NCI-H1436 treated with DMSO at 0.1 percent for 48 hours (cell line): Measurements from ENCODE around the gene TMEM184A.

Source experiments
- DNase-seq: peaks from one replicate; lab custom pipeline; 2025; lab: John Stamatoyannopoulos, UW

The TMEM184A gene

DNA sequence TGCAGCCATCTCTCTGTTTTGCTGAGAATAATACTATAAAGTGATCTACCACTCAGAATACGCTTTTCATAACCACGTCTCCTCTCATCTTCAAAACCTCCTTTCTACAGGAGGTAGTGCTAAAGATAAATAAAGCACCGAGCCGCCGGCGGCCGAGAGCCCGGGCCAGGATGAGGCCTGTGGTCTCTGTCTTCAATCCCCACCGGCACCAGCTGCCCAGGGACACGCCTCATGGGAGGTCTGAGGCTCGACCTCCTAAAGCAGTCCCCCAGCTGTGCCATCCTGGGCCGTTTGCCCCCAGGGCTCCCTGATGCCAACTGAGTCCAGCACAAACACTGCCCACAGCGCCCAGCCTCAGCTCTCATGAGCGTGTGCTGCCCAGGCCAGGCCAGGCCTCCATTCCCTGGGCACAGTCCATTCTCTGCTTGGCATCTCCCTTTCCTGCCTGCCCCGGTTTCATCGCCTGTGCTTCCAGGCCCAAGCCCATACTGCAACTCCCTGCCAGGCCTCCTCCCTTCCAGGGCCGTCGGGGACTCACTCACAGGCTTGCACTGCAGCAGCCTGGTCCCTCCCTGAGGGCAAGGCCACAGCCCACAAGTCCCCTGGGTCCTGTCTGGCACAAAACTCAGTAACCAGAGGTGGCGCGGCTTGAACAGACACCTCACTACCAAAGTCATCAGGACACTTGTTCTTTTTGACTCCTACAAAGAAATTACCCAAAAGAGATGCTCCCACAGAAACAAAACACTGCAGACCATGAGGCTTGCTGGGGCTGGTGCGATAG lies 54.3 kb downstream of the TMEM184A start:
- no peak for DNase-seq

- no peak for DNase-seq
Observed at GRCh38 chr7:1500064-1500807, 55.8 kb downstream of the TMEM184A start.

GRCh38 chr7:1499367-1500029 lies 56.5 kb downstream of the TMEM184A start:
- no peak for DNase-seq

DNA sequence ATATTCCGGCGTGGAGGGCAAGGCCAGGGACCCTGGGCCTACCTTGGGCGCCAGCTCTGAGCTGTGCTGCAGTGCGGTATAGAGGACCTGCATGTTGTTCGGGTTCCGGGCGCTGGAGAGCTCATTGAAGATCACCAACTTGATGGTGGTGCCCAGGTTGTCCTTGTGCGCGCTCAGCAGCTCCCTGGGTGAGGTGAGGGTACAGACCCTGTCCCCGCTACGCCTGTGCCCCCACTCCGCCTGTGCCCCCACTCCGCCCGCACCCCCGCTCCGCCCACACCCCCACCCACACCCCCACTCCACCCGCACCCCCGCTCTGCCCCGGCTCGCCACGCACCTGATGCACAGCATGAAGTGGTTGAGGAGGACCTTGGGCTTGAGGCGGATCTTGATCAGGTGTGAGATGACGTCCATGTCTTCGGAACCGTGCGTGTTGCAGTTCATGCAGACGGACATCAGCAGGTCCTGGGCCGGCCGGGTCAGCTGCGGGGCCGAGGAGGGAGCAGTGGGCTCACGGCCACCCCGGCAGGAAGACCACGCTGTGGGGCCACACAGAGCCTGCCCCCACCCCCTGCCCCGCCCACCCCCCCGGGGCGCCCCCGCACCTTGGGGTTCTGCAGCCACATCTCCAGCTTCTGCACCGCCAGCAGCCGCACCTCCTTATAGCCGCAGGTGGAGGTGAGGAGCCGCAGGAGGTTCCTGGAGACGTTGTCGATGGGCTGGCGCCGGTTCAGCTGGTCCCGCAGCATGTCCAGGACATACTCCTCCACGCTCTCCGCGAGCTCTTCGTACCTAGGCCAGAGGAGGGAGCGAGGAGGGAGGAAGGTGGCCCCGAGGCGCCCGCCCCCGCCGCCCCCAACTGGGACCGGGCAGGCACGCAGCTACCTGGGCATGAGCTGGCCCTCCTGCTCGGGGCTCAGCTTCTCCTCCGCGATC lies 57.4 kb downstream of the TMEM184A start:
- DNase-seq: no peak

GRCh38 chr7:1497293-1497927 lies 58.6 kb downstream of the TMEM184A start:
- DNase-seq: no peak

DNA sequence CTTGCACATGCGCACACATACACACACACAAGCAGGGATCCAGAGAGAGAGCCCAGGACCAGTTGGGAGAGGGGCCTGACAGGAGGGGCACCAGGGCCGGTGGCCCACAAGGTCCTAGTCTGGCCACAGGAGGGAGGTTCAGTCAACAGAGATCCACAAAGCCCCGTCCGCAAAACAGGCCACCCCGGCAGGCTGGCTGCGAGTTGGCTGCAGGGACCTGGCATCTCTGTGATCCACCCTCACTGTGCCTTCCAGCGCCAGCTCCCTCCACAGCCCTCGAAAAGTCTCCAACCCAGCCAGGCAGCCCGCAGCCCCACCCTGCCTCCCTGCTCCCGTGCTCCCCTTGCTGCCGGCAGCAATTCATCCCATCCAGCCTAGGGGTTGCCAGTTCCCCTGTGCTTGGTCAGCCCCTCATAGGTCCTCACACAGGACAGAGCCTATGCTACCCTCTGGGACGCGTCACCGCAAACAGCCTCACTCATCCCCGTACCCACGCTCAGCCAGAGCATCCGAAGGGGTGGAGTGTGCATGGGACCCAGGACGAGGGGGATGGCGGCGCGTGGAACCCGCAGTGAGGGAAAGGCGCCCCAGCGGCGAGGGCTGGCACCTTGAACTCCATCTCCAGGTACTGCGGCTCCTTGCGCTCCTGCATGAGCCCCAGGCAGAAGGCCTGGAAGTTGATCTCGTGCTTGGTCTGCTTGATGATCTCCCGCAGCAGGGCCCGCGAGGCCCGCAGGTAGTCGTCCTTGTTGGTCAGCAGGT lies 59.3 kb downstream of the TMEM184A start:
- DNase-seq: no peak

- DNase-seq: no peak
Observed at GRCh38 chr7:1495564-1496242, 60.3 kb downstream of the TMEM184A start.

DNA sequence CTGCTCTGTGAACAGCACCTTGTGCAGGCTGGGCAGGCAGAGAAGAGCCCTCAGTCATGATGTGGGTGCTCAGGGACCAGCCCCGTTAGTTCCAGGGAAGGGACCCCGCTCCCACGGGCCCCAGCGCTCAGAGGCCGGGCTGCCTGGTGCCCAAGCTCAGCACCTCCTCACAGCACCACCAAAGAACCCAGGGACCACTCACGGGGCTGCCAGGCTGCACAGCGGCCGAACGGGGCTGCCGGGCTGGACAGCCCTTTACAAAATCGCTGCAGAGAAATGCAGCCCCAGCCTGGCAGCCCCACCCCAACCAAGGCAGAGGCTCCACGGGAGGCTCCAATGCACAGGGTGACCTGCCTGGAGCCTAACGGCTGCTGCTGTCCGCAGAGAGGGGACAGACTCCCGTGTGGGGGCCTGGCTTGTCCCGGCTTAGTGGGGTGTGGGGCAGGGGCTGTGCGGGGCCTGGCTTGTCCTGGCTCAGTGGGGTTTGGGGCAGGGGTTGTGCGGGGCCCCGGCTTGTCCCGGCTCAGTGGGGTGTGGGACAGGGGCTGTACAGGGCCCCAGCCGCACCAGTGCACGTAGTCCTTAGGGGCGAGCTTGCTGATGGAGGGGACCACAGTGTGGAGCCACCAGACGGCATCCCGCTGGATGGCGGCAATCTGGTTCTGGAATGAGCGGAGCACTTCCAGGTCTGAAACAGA lies 61.0 kb downstream of the TMEM184A start:
- no peak for DNase-seq

GRCh38 chr7:1494447-1494846 lies 61.6 kb downstream of the TMEM184A start:
- no peak for DNase-seq

DNA sequence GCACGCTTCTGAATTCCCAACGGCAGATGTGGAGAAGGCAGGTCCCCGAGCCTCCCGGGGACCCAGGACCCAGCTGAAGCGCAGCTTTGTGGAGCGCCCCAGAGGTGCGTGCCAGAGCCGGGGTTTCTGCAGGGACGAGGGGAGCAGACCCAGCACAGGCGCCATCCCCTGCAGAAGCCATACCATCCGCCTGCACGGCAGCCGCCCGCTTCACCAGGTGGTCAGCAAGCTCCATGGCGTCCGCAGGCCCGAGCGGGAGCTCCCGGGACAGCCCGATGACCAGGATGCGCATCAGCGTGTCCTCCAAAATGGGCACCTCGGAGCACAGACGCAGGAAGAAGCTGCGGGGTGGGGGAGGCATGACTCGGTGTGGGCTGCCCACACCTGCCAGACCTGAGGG lies 62.4 kb downstream of the TMEM184A start:
- no peak for DNase-seq

DNA sequence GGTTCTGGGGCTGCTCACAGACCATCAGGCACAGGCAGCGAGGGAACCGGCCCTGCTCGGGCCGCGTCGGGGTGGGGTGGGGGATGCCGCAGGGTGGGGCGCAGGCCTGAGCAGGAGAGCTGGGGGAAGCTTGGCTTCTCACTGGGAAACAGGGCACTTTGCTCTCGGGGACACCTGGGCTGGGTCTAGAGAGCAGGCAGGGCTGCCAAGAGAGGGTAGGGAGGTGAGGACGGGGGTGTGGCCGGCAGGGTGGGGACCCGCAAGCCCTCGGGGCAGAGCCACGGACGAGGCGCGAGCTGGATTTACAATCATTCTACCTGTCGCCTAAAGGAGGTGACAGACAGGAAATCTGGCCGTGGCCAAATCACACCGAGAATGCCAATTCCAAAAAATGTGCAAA lies 62.9 kb downstream of the TMEM184A start:
- DNase-seq: no peak

- DNase-seq: no peak
Observed at GRCh38 chr7:1492640-1493039, 63.4 kb downstream of the TMEM184A start.
